Mesendoderm (in vitro differentiated cells): ENCODE results near the gene RHBDL2.

Experiments
- DNase-seq: peaks from one replicate; pipeline ENCODE4 v3.0.0; 2013
- H2AK5ac ChIP-seq: 2 replicates; pipeline ENCODE4 v1.6.1; 2013; ENCODE audit warnings: low read length, inconsistent platforms
- H2BK120ac ChIP-seq: 2 replicates; pipeline ENCODE4 v1.6.1; 2013; ENCODE audit warnings: low read depth, mild to moderate bottlenecking, low read length, moderate library complexity, mixed read lengths
- H2BK15ac ChIP-seq: replicated peaks from 2 replicates; pipeline ENCODE4 v1.6.1; 2013; ENCODE audit warnings: low read depth, mild to moderate bottlenecking, moderate library complexity
- H2BK5ac ChIP-seq: 2 replicates; pipeline ENCODE4 v1.6.1; 2013; ENCODE audit warnings: low read length, inconsistent platforms
- H3K18ac ChIP-seq: 2 replicates; pipeline ENCODE4 v1.6.1; 2013; ENCODE audit warnings: mild to moderate bottlenecking, low read length, mixed read lengths
- H3K23ac ChIP-seq: one replicate; pipeline ENCODE4 v1.6.1; 2013; ENCODE audit warnings: low read length
- H3K27ac ChIP-seq: 2 replicates; pipeline ENCODE4 v1.5.1; 2013; ENCODE audit warnings: low read depth, mild to moderate bottlenecking, inconsistent platforms, low read length, moderate library complexity
- H3K27me3 ChIP-seq: 2 replicates; pipeline ENCODE4 v1.6.1; 2013; ENCODE audit warnings: low read length, control low read depth, mild to moderate bottlenecking, inconsistent platforms; ENCODE audit not compliant: insufficient read depth, poor library complexity
- H3K36me3 ChIP-seq: 2 replicates; pipeline ENCODE4 v1.6.1; 2013; ENCODE audit warnings: low read length, inconsistent platforms; ENCODE audit not compliant: control insufficient read depth, insufficient read depth
- H3K4ac ChIP-seq: one replicate; pipeline ENCODE4 v1.6.1; 2013; ENCODE audit warnings: low read depth, mild to moderate bottlenecking, low read length, moderate library complexity
- H3K4me1 ChIP-seq: 2 replicates; pipeline ENCODE4 v1.6.1; 2013; ENCODE audit warnings: low read depth, low read length, inconsistent platforms; ENCODE audit not compliant: control insufficient read depth
- H3K4me2 ChIP-seq: 2 replicates; pipeline ENCODE4 v1.6.1; 2013; ENCODE audit warnings: low read length
- H3K4me3 ChIP-seq: 2 replicates; pipeline ENCODE4 v1.5.1; 2013; ENCODE audit warnings: mild to moderate bottlenecking, low read length
- H3K56ac ChIP-seq: one replicate; pipeline ENCODE4 v1.6.1; 2013; ENCODE audit warnings: low read length
- H3K79me1 ChIP-seq: 2 replicates; pipeline ENCODE4 v1.6.1; 2013; ENCODE audit warnings: low read length, inconsistent platforms
- H3K79me2 ChIP-seq: 2 replicates; pipeline ENCODE4 v1.6.1; 2013; ENCODE audit warnings: mild to moderate bottlenecking, low read length; ENCODE audit not compliant: control insufficient read depth, insufficient read depth
- H3K9ac ChIP-seq: 2 replicates; pipeline ENCODE4 v1.6.1; 2013; ENCODE audit warnings: low read length, inconsistent platforms
- H4K5ac ChIP-seq: one replicate; pipeline ENCODE4 v1.6.1; 2013; ENCODE audit warnings: low read length
- H4K8ac ChIP-seq: one replicate; pipeline ENCODE4 v1.6.1; 2013; ENCODE audit warnings: low read depth, mild to moderate bottlenecking, control low read depth, low read length, moderate library complexity
- whole genome bisulfite sequencing: extraction: QIAGEN DNeasy Blood & Tissue Kit; methylation state at CpG from one replicate; pipeline ENCODE4 v1.1.7; 2013; ENCODE audit warnings: low lambda C conversion rate, missing lambda C conversion rate; ENCODE audit not compliant: insufficient coverage; ENCODE audit errors: extremely low coverage; 5-methylcytosine and 5-hydroxymethylcytosine counted together

RHBDL2 gene

GRCh38 chr1:38942664-38943428 is 1.2 kb upstream of the RHBDL2 start:
- Histone ChIP-seq H3K23ac (no peak overlapping the region), H3K4me1 (no peaks in the 10 kb centered on the region), H3K9ac (no peak overlapping the region), H2BK15ac (no peak overlapping the region), H3K56ac (no peak overlapping the region), H3K4me2 (no peak overlapping the region), H3K18ac (no peak overlapping the region), H3K4me3 (no peak overlapping the region), H3K36me3 (no peaks in the 10 kb centered on the region), H4K5ac (no peak overlapping the region), H2BK5ac (no peak overlapping the region), H3K4ac (no peak overlapping the region), H3K27ac (no peak overlapping the region), H3K79me2 (no peaks in the 10 kb centered on the region), H3K27me3 (no peaks in the 10 kb centered on the region), H2AK5ac (no peak overlapping the region), H2BK120ac (no peak overlapping the region), H4K8ac (no peak overlapping the region), H3K79me1 (no peaks in the 10 kb centered on the region)
- no CpG with 5 or more reads among the region's 10 CpGs for WGBS
- no peak for DNase-seq

DNA sequence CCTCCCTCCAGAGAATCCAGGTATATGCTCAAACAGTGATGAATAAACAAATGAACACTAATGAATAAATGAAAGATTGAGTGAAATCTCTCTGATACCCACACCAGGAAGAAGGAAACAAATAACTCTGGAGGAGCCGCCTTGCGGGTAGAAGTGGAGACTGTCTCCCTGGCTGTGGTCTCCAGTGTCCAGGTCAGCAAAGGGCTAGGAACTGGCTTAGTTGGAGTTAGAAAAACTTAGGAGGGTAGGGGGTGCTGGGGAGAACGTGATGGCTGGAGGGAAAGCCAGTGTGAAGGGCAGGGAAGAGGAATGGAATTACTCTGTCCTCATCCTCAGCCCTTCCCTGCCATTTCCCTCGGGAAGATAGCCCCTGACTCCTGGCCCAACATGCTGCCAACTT is 537 bp downstream of the RHBDL2 start:
- Histone ChIP-seq H3K27ac (no peak overlapping the region), H3K9ac (no peak overlapping the region), H2BK15ac (no peak overlapping the region), H2BK5ac (no peak overlapping the region), H3K23ac (no peak overlapping the region), H3K4me2 (peak overlapping the region; percentile 9), H3K18ac (no peak overlapping the region), H2AK5ac (no peak overlapping the region), H3K36me3 (no peaks in the 10 kb centered on the region), H2BK120ac (no peak overlapping the region), H3K27me3 (no peaks in the 10 kb centered on the region), H3K79me1 (no peaks in the 10 kb centered on the region), H4K5ac (no peak overlapping the region), H3K4ac (no peak overlapping the region), H3K4me1 (no peaks in the 10 kb centered on the region), H3K4me3 (no peak overlapping the region), H3K79me2 (no peaks in the 10 kb centered on the region), H4K8ac (no peak overlapping the region), H3K56ac (peak overlapping the region; percentile 79)
- no peak for DNase-seq
- WGBS, result no CpG with 5 or more reads among the region's 4 CpGs

- no peak for DNase-seq
- Histone ChIP-seq H3K4me1 (no peaks in the 10 kb centered on the region), H4K8ac (no peak overlapping the region), H3K79me1 (no peaks in the 10 kb centered on the region), H3K79me2 (no peaks in the 10 kb centered on the region), H3K27ac (no peak overlapping the region), H2BK120ac (no peak overlapping the region), H3K4me3 (no peak overlapping the region), H2BK5ac (no peak overlapping the region), H3K27me3 (no peaks in the 10 kb centered on the region), H2AK5ac (no peak overlapping the region), H3K9ac (no peak overlapping the region), H3K23ac (no peak overlapping the region), H2BK15ac (no peak overlapping the region), H3K4ac (no peak overlapping the region), H3K36me3 (no peaks in the 10 kb centered on the region), H3K18ac (no peak overlapping the region), H3K56ac (no peak overlapping the region), H4K5ac (no peak overlapping the region), H3K4me2 (no peak overlapping the region)
- no CpG with 5 or more reads among the region's 9 CpGs for WGBS
These were observed 1.1 kb downstream of the RHBDL2 start for GRCh38 chr1:38940339-38941047.

GRCh38 chr1:38938722-38939260 is 2.8 kb downstream of the RHBDL2 start:
- no peak overlapping the region for H3K9ac ChIP-seq
- no peaks in the 10 kb centered on the region for H3K36me3 ChIP-seq
- no peak overlapping the region for H3K23ac ChIP-seq
- WGBS, result no CpG with 5 or more reads among the region's 4 CpGs
- no peaks in the 10 kb centered on the region for H3K79me2 ChIP-seq
- H2AK5ac ChIP-seq, result no peak overlapping the region
- H3K4me2 ChIP-seq, result no peak overlapping the region
- no peaks in the 10 kb centered on the region for H3K27me3 ChIP-seq
- H2BK15ac ChIP-seq, result no peak overlapping the region
- no peak overlapping the region for H3K27ac ChIP-seq
- no peak overlapping the region for H4K8ac ChIP-seq
- H3K56ac ChIP-seq, result no peak overlapping the region
- no peak for DNase-seq
- H3K79me1 ChIP-seq, result no peaks in the 10 kb centered on the region
- no peak overlapping the region for H2BK5ac ChIP-seq
- H3K4me1 ChIP-seq, result no peaks in the 10 kb centered on the region
- no peak overlapping the region for H3K4me3 ChIP-seq
- H3K18ac ChIP-seq, result no peak overlapping the region
- H3K4ac ChIP-seq, result no peak overlapping the region
- H4K5ac ChIP-seq, result no peak overlapping the region
- H2BK120ac ChIP-seq, result no peak overlapping the region

GRCh38 chr1:38932571-38932970 is 9.1 kb downstream of the RHBDL2 start:
- Histone ChIP-seq H3K4me3 (no peak overlapping the region), H3K79me2 (no peaks in the 10 kb centered on the region), H3K27ac (no peak overlapping the region), H2BK120ac (no peak overlapping the region), H3K27me3 (no peaks in the 10 kb centered on the region), H3K4me2 (no peak overlapping the region), H3K36me3 (no peaks in the 10 kb centered on the region), H3K18ac (no peak overlapping the region), H3K79me1 (no peaks in the 10 kb centered on the region), H3K56ac (no peak overlapping the region), H4K5ac (no peak overlapping the region), H2AK5ac (no peak overlapping the region), H3K23ac (no peak overlapping the region), H2BK15ac (no peak overlapping the region), H4K8ac (no peak overlapping the region), H3K9ac (no peak overlapping the region), H2BK5ac (no peak overlapping the region), H3K4me1 (no peaks in the 10 kb centered on the region), H3K4ac (no peak overlapping the region)
- no CpG with 5 or more reads among the region's 7 CpGs for WGBS
- no peak for DNase-seq
